ENCODE data around the gene SLC35G6.

SLC35G6 gene

GRCh38 chr17:7515911-7516610 is 34.8 kb downstream of the SLC35G6 start:
- TF ChIP-seq CTCF (conservative IDR thresholded peaks at IDR 0.05): no peak
- no peak overlapping the region for H3K27ac ChIP-seq

GRCh38 chr17:7523033-7523432 is 41.8 kb downstream of the SLC35G6 start:
- no peak overlapping the region for H3K27ac ChIP-seq
- no peak for TF ChIP-seq CTCF (conservative IDR thresholded peaks at IDR 0.05)

- no peak overlapping the region for H3K27ac ChIP-seq
- no peak for TF ChIP-seq CTCF (conservative IDR thresholded peaks at IDR 0.05)
These were observed 47.6 kb downstream of the SLC35G6 start for GRCh38 chr17:7528842-7529241.

GRCh38 chr17:7530023-7530900 is 49.0 kb downstream of the SLC35G6 start:
- TF ChIP-seq CTCF (conservative IDR thresholded peaks at IDR 0.05): no peak

More at GRCh38 chr17:7530023-7530900, 49.0 kb downstream of the SLC35G6 start:
- no peak overlapping the region for H3K27ac ChIP-seq

All from VCaP (cell line).